HEK293 (cell line): ENCODE results near the gene ALS2.

Experiments used
- ATF2 ChIP-seq: fragments of 450-650 bp; formaldehyde crosslinking; IDR thresholded peaks from 2 replicates; pipeline ENCODE4 v1.5.1; 2016; ENCODE audit warnings: missing biosample characterization, missing genetic modification characterization, low read depth
- CTCF ChIP-seq: fragments of 450-650 bp; formaldehyde crosslinking; IDR thresholded peaks from 2 replicates; pipeline ENCODE4 v1.5.1; 2016; ENCODE audit warnings: missing biosample characterization, missing genetic modification characterization
- OVOL3 ChIP-seq: fragments of 450-650 bp; formaldehyde crosslinking; IDR thresholded peaks from 2 replicates; pipeline ENCODE4 v1.5.1; 2016; ENCODE audit warnings: missing biosample characterization, missing genetic modification characterization
- PRDM10 ChIP-seq: fragments of 450-650 bp; formaldehyde crosslinking; IDR thresholded peaks from 2 replicates; pipeline ENCODE4 v1.5.1; 2016; ENCODE audit warnings: missing biosample characterization, missing genetic modification characterization
- SALL2 ChIP-seq: fragments of 450-650 bp; formaldehyde crosslinking; IDR thresholded peaks from 2 replicates; pipeline ENCODE4 v1.5.0; 2017; ENCODE audit warnings: missing biosample characterization, mild to moderate bottlenecking, missing genetic modification characterization, borderline replicate concordance
- ZNF138 ChIP-seq: fragments of 450-650 bp; formaldehyde crosslinking; IDR thresholded peaks from 2 replicates; pipeline ENCODE4 v1.5.1; 2016; ENCODE audit warnings: missing biosample characterization, missing genetic modification characterization, borderline replicate concordance
- ZNF302 ChIP-seq: fragments of 450-650 bp; formaldehyde crosslinking; IDR thresholded peaks from 2 replicates; pipeline ENCODE4 v1.5.1; 2016; ENCODE audit warnings: missing biosample characterization, missing genetic modification characterization, low read depth
- ZNF366 ChIP-seq: fragments of 450-650 bp; formaldehyde crosslinking; conservative IDR thresholded peaks from 2 replicates; pipeline ENCODE4 v1.5.1; 2016; ENCODE audit warnings: missing biosample characterization, missing genetic modification characterization
- ZNF449 ChIP-seq: fragments of 450-650 bp; formaldehyde crosslinking; IDR thresholded peaks from 2 replicates; pipeline ENCODE4 v1.5.1; 2017; ENCODE audit warnings: missing biosample characterization, mild to moderate bottlenecking, missing genetic modification characterization, moderate library complexity
- ZNF514 ChIP-seq: fragments of 450-650 bp; formaldehyde crosslinking; IDR thresholded peaks from 2 replicates; pipeline ENCODE4 v1.5.1; 2016; ENCODE audit warnings: missing biosample characterization, missing genetic modification characterization
- ZNF558 ChIP-seq: fragments of 450-650 bp; formaldehyde crosslinking; IDR thresholded peaks from 2 replicates; pipeline ENCODE4 v1.5.1; 2016; ENCODE audit warnings: missing biosample characterization, missing genetic modification characterization
- ZNF777 ChIP-seq: fragments of 450-650 bp; formaldehyde crosslinking; IDR thresholded peaks from 2 replicates; pipeline ENCODE4 v1.5.1; 2017; ENCODE audit warnings: missing biosample characterization, missing genetic modification characterization, borderline replicate concordance
- TF ChIP-seq, protein P1 (sequence below): fragments of 450-650 bp; formaldehyde crosslinking; IDR thresholded peaks from 2 replicates; pipeline ENCODE4 v1.5.1; 2016; ENCODE audit warnings: missing biosample characterization, missing genetic modification characterization
- TF ChIP-seq, protein P2 (sequence below): fragments of 450-650 bp; formaldehyde crosslinking; IDR thresholded peaks from 2 replicates; pipeline ENCODE4 v1.5.1; 2016; ENCODE audit warnings: missing biosample characterization, missing genetic modification characterization

GRCh38 chr2:201777869-201778268, 2.9 kb downstream of the ALS2 start:
- TF ChIP-seq CTCF (no peak), ZNF777 (tag by site-specific recombination) (no peak), ZNF366 (peak; percentile 62), ATF2 (tag by site-specific recombination) (no peak), ZNF558 (tag by site-specific recombination) (no peak), ZNF449 (no peak), OVOL3 (tag by site-specific recombination) (no peak), ZNF302 (tag by site-specific recombination) (no peak), SALL2 (tag by site-specific recombination) (no peak), ZNF514 (tag by site-specific recombination) (no peak), ZNF138 (tag by site-specific recombination) (no peak), PRDM10 (tag by site-specific recombination) (peak; percentile 76)
- TF ChIP-seq, protein P1, sequence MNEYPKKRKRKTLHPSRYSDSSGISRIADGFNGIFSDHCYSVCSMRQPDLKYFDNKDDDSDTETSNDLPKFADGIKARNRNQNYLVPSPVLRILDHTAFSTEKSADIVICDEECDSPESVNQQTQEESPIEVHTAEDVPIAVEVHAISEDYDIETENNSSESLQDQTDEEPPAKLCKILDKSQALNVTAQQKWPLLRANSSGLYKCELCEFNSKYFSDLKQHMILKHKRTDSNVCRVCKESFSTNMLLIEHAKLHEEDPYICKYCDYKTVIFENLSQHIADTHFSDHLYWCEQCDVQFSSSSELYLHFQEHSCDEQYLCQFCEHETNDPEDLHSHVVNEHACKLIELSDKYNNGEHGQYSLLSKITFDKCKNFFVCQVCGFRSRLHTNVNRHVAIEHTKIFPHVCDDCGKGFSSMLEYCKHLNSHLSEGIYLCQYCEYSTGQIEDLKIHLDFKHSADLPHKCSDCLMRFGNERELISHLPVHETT (tag by site-specific recombination), result no peak
- TF ChIP-seq, protein P2, sequence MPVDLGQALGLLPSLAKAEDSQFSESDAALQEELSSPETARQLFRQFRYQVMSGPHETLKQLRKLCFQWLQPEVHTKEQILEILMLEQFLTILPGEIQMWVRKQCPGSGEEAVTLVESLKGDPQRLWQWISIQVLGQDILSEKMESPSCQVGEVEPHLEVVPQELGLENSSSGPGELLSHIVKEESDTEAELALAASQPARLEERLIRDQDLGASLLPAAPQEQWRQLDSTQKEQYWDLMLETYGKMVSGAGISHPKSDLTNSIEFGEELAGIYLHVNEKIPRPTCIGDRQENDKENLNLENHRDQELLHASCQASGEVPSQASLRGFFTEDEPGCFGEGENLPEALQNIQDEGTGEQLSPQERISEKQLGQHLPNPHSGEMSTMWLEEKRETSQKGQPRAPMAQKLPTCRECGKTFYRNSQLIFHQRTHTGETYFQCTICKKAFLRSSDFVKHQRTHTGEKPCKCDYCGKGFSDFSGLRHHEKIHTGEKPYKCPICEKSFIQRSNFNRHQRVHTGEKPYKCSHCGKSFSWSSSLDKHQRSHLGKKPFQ (tag by site-specific recombination), result no peak
